ENCODE results near the gene CYP46A1.

The CYP46A1 gene

DNA sequence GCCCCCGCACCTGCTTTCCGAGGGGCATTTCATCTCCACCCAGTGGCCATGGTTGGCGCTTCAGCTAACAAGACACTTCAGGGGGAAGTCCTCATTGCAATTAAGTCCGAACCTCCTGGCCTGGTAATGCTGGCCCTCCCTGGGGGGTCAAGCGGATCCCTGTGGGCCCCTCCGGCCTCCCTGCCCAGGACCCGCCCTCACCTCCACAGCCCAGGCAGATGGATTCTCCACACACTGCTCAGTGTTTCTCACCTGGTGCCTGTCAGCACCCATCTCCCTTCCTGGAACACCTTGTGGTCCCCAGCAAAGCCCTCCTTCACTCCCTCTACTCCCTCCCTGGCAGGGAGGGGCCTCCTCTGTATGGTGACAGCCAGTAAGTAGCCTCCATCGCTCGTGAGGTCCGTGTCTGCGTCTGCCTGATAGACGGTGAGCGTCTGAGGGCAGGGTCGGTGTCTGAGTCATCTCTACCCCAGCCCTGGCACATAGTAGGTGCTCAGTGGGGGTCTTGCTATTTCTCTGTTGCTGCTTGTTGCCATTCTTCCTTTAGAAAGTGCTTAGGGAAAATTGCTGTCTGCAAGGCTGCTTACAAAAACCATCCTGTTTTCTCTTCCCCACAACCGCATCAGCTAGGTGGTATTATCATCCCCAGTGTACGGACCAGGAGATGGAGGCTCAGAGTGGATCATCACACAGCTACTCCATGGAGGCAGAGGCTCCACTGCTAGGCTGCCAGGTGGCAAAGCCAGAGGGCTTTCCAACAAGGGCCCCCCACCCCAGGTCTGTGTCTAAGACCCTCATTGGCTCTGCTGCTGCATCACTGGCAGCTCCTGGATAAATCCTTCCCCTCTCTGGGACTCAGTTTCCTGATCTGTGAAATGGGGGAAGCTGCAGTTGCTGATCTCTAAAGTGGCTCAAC, 69.4 kb downstream of the CYP46A1 start:
- TF ChIP-seq, protein P1, sequence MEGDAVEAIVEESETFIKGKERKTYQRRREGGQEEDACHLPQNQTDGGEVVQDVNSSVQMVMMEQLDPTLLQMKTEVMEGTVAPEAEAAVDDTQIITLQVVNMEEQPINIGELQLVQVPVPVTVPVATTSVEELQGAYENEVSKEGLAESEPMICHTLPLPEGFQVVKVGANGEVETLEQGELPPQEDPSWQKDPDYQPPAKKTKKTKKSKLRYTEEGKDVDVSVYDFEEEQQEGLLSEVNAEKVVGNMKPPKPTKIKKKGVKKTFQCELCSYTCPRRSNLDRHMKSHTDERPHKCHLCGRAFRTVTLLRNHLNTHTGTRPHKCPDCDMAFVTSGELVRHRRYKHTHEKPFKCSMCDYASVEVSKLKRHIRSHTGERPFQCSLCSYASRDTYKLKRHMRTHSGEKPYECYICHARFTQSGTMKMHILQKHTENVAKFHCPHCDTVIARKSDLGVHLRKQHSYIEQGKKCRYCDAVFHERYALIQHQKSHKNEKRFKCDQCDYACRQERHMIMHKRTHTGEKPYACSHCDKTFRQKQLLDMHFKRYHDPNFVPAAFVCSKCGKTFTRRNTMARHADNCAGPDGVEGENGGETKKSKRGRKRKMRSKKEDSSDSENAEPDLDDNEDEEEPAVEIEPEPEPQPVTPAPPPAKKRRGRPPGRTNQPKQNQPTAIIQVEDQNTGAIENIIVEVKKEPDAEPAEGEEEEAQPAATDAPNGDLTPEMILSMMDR (IDR thresholded peaks at IDR 0.05; ENCODE audit: poor library complexity, severe bottlenecking) = no peak
- Histone ChIP-seq H3K36me3 (ENCODE audit: low read depth) (no peaks in the 10 kb centered on the region), H3K4me1 (ENCODE audit: insufficient read depth, poor library complexity, severe bottlenecking) (peaks cover 50% of the 10 kb centered on the region), H3K27me3 (ENCODE audit: insufficient read depth, poor library complexity, severe bottlenecking) (no peaks in the 10 kb centered on the region), H3K9me3 (ENCODE audit: severe bottlenecking) (no peaks in the 10 kb centered on the region), H3K4me3 (ENCODE audit: severe bottlenecking) (no peak overlapping the region), H3K27ac (ENCODE audit: poor library complexity, severe bottlenecking) (peak overlapping the region; percentile 92)
- DNase-seq (ENCODE audit: low spot score) (peak; percentile 54), ATAC-seq (ENCODE audit: low read depth) (no peak)

DNA sequence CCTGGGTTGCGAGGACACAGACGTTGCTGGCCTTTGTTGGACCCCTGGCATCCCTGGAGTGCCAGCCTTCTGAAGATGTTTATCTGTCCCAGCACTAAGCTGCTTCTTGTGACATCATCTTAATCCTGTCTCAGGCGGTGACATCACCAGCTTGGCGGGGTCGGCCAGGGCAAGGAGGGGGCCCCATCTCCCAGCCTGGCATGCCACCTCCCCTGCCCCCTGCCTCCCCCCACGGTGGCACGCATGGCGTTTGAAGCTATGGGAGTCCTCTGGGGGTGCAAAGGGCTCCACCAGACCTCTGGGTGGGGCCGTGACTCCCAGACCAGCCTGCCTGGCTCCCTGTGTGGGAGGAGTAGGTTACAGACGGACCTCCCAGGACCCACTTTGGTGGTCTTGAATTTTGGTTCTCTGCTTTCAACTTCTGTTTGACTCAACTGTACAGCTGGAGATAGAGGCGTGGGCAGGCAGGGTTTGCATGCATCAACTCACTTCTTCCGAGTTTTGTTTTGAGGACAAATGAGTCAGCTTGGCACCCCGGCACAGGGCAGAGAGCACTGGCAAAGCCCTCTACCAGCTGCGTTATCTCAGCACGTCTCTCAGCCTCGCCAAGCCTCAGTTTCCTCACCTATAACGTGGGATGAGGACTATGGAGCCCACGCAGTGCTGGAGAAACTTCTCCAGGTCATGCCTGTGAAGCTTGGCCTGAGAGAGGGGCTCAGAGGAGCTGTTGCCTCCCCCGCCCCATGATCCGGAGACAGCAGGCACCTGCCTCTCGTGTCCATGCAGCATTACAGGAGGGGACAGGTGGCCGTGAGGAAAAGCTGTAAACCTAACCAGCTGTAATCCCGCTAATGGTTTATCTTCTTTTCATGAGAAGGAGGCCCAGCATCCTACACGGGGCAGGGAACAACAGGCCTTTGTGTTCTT, 70.3 kb downstream of the CYP46A1 start:
- DNase-seq (ENCODE audit: low spot score) (peak; percentile 73), ATAC-seq (ENCODE audit: low read depth) (peak; percentile 21; the same call in 2 of the 3 replicates)
- Histone ChIP-seq H3K4me3 (ENCODE audit: severe bottlenecking) (no peak overlapping the region), H3K9me3 (ENCODE audit: severe bottlenecking) (no peaks in the 10 kb centered on the region), H3K27ac (ENCODE audit: poor library complexity, severe bottlenecking) (peak overlapping the region; percentile 92), H3K36me3 (ENCODE audit: low read depth) (no peaks in the 10 kb centered on the region), H3K4me1 (ENCODE audit: insufficient read depth, poor library complexity, severe bottlenecking) (peaks cover 53% of the 10 kb centered on the region), H3K27me3 (ENCODE audit: insufficient read depth, poor library complexity, severe bottlenecking) (no peaks in the 10 kb centered on the region)
- TF ChIP-seq, protein P1 (IDR thresholded peaks at IDR 0.05; ENCODE audit: poor library complexity, severe bottlenecking) = no peak

DNA sequence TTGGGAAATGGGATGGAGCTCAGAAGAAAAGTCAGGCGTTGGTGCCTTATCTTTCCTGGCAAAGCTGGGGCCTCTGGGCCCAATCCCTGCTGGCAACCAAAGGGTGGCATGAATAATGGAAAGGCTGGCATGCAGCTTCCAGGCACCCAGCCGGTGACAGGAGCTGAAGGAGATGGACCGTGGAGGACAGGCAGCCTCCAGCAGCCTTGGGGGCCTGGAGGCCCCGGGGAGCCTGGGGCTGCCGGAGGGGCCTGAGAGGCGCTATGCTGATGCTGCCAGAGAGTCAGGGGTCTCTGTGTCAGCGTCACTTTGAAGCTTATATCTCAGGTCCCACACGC, 70.9 kb downstream of the CYP46A1 start:
- peak; percentile 45 for DNase-seq (ENCODE audit: low spot score)
- no peaks in the 10 kb centered on the region for H3K36me3 ChIP-seq (ENCODE audit: low read depth)
- peak overlapping the region; percentile 92 for H3K27ac ChIP-seq (ENCODE audit: poor library complexity, severe bottlenecking)
- H3K9me3 ChIP-seq (ENCODE audit: severe bottlenecking) = no peaks in the 10 kb centered on the region
- ATAC-seq (ENCODE audit: low read depth) = no peak
- no peaks in the 10 kb centered on the region for H3K27me3 ChIP-seq (ENCODE audit: insufficient read depth, poor library complexity, severe bottlenecking)
- no peak overlapping the region for H3K4me3 ChIP-seq (ENCODE audit: severe bottlenecking)
- TF ChIP-seq, protein P1 (IDR thresholded peaks at IDR 0.05; ENCODE audit: poor library complexity, severe bottlenecking) = no peak
- H3K4me1 ChIP-seq (ENCODE audit: insufficient read depth, poor library complexity, severe bottlenecking) = peaks cover 53% of the 10 kb centered on the region

DNA sequence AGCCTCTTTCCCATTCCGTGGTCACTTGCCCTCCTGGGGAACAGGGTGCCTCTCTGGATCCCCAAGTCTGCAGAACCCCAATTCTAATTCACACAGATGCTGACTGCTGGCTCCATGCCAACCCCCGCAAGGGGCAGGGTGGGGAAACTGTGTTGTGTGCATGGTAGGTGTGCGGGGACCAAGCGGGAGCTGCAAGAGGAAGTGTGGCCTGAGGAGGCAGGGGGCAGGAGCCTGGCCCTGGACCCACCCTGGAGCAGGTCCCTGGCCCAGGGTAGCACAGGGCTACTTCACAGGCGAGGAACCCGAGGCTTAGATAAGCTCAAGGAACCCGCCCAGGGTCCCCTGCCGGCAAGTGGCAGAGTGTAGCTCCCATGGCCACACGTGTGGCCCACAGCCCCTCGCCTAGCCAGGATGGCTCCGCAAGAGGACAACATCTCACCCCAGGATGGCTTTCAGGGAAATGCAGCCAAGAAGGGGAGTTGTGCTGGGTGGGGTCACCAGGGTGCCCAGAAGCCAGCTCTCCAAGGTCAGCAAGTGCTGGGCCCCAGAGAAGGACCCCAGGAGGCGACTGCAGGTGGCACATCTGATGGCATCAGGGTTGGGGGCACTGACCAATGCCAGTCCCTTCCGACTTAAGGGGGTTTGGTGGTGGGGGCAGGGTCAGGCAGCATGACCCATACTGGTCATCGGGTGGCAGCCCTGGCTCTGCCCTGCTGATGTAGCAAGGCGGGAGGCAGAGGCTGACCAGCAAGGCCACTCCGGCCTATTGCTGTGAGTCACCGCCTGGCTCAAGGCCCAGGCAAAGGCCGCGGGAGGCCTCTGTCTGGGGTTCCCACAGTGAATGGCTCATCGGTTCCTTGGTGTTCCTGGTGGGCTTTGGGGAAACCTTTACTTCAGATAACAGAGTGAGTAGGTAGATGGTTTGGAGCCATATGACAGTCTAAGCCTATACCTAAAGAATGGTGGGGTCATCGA, 71.8 kb downstream of the CYP46A1 start:
- Histone ChIP-seq H3K27me3 (ENCODE audit: insufficient read depth, poor library complexity, severe bottlenecking) (no peaks in the 10 kb centered on the region), H3K27ac (ENCODE audit: poor library complexity, severe bottlenecking) (peak overlapping the region; percentile 92), H3K4me1 (ENCODE audit: insufficient read depth, poor library complexity, severe bottlenecking) (peaks cover 53% of the 10 kb centered on the region), H3K4me3 (ENCODE audit: severe bottlenecking) (no peak overlapping the region), H3K36me3 (ENCODE audit: low read depth) (no peaks in the 10 kb centered on the region), H3K9me3 (ENCODE audit: severe bottlenecking) (no peaks in the 10 kb centered on the region)
- peak; percentile 91 for DNase-seq (ENCODE audit: low spot score)
- ATAC-seq (ENCODE audit: low read depth) = peak; percentile 40
- TF ChIP-seq, protein P1 (IDR thresholded peaks at IDR 0.05; ENCODE audit: poor library complexity, severe bottlenecking) = no peak
